ENCODE data around the gene TOR1B.

GRCh38 chr9:129806061-129806460 is 3.1 kb downstream of the TOR1B start:
- TF ChIP-seq CTCF (IDR thresholded peaks at IDR 0.05) (no peak), POLR2A (IDR thresholded peaks at IDR 0.05) (no peak)
